GM21737 (cell line): Measurements from ENCODE around the gene BNIP5.

ENCODE experiments used
- ATAC-seq: cut with Tn5 transposase; IDR thresholded peaks from one replicate; pipeline ENCODE4 v1.9.1; 2021; ENCODE audit warnings: mild to moderate bottlenecking, moderate library complexity; ENCODE audit not compliant: unreplicated experiment

BNIP5 gene

DNA sequence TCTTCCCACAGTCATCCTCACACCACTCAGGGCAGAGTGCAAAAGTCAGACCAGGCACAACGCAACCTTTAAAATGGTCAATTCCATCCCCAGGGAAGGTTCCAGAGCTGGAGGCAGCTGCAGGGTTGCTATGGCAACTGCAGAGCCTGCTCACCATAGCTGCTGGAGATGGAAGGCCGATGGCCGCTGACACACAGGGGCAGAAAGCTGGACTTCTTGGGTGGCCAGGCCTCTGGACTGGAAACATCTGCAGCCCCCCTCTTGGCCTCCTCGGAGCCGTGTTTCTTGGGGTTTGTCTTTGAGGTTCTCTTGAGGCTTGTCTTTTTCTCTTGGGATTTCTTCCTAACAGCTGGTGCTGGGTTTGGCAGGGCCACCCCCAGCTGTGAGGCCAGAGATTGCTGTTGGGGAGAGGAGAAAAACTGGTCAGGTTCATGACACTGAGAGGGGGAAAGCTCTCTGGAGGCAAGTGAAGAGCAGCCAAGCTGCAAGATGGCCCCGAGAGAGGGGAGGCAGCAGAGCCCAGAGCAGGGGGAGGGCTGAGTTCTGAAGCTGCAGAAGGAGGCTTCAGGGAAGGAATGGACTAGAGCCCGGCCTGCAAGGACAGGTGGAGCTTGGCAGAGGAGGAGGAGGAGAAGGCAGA is 10.2 kb downstream of the BNIP5 start:
- ATAC-seq: no peak

DNA sequence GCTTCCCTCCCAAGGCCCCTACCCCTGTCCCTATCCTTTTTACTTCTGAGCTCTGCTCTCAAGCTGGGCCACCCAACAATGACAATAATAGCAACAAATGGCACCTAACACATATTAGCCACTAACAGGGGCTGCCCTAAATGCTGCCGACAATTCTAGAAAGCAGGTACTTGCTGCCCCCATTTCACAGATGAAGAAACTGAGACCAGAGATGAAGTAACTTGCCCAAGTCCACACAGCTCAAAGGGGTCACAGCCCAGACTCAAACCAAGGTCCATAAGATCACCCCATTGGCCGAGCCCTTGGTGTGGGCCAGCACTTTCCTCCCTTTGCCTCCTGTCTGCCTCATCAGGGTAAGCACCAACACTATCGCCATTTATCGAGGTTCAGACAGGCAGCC is 12.0 kb downstream of the BNIP5 start:
- ATAC-seq: no peak

DNA sequence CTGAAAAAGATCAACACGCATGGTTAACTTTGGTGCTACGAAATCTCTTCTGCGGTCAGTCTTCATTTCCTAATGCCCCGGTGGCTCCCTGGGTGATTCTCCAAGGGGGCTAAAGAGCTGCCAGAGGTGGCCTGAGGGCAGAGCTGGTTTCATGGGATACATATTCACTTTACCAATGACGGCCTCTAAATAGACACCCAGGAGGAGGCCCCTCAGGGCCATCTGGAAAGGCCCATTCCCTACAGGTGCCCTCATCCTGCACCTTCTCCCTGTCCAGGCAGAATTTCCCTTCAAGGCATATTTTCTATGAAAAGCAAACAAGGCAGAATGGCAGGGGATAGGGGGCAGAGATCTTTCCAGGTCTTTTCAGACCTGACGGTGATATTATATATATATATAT is 12.5 kb downstream of the BNIP5 start:
- ATAC-seq: no peak

DNA sequence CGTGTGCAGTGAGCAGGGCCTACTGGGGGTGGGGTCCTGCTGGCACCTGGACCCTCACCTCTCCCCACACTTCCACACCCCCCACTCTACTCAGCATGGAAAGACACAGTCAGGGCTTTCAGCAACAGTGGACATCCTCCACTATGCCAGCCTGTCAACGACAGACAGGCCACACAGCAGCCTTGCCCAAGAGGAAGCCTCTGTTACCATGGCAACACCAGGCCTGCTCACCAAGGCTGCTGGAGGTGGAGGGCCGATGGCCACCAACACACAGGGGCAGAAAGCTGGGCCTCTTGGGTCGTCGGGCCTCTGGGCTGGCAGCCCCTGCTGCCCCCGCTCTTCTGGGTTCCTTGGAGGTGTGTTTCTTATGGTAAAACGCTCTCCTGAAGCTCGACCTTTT is 13.6 kb downstream of the BNIP5 start:
- no peak for ATAC-seq

- no peak for ATAC-seq
Observed at GRCh38 chr6:36322591-36322990, 14.1 kb downstream of the BNIP5 start.

- no peak for ATAC-seq
Observed at GRCh38 chr6:36320475-36320874, 16.2 kb downstream of the BNIP5 start.

DNA sequence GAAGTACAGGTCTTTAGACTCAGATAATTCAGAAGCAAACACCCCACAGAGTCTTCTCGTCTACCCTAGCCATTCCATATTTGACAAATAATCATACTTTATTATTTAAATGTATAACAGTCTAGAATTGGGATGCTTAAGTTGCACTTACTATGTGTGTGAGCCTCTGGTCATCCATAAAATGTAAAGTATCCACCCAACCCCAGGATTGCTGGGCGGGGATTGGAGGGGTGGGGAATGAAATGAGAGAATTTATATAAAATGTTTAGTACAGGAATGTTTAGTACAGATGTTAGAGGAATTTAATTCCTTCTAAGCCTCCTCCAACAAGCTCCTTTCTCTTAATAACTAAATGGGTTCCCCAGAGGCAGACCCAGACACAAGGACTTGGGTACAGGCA is 16.9 kb downstream of the BNIP5 start:
- ATAC-seq: no peak

DNA sequence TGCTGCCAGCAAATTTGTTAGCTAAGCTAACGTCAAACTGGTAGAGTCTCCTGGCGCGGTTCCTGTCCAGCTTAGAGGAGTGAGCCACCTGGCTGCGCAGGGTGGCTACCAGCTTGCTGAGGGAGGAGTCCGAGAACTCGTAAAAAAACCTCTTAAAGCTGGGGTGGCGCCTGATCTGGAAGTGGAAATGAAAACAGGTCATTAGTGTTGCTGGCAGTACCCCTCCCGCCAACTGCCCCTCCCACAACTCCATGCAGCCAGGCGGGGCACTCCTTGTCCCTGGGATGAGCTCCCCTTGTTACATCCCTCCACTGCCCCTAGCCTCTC is 17.3 kb downstream of the BNIP5 start:
- no peak for ATAC-seq

- ATAC-seq: no peak
Observed at GRCh38 chr6:36318690-36319435, 17.8 kb downstream of the BNIP5 start.

DNA sequence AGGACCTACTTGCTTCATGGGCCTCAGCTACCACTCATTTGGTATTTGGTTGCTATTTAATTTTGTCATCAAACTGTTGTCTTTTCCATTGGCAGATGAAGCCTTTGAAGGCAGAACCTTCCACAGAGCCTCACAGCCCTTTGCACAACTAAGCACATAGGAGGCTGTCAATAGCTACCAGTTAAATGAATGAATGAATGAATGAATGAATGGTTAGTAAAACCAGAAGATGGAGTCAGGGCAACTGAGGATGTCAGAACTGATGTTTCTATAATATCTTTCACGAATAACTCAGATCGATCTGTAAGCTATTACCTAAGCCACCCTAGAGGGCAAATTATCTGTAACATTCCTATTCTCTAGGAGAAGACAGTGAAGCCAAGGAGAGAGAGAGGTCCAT is 19.1 kb downstream of the BNIP5 start:
- ATAC-seq: no peak

GRCh38 chr6:36315921-36316320 is 20.8 kb downstream of the BNIP5 start:
- no peak for ATAC-seq

DNA sequence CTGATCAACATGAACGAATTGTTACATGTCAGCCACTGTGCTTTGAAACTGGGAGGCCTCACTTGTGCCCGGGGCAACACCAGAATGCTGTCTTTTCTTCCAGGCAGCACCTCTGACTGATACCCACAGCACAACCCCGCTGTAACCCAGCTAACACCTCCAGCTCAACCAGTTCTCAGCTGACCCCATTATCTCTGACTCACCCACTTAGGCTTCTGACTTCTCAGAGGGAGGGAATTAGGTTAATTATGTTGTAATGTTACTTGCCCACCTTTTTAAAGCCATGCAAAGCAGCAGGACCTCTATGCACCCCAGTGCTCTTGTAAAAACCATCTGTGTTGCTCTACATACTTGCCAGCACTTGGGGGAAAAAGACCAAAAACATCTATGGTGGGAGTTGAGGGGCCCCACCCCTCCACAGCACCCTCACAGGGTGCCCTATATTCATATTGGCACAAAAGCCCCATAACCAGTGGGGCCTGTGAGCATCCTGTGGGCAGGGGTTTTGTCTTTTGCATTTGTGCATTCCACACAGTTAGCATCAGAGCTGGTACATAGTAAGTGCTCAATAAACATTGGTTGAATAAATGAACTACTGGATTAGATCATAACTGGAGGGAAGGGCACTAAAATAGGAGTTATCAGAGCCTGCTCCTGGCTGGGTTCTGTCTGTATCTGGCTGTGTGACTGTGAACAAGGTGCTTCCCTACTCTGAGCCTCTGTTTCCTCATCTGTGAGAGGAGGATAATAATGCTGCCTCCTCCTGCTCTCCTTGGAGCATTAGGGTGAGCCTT is 22.3 kb downstream of the BNIP5 start:
- ATAC-seq: no peak

DNA sequence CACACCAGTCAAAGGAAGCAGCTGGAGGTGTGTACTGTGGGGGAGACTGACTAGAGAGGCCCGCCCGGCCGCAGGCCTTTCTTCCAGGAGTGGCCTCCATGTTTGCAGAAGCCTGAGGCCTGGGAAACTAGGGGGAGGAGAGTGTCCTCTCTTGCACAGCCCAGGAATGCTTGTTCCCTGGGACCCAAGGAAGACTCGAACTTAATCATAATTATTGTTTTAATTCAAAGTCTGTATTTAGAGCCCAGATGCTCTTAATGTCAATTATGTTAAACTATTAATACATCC is 23.1 kb downstream of the BNIP5 start:
- ATAC-seq: no peak

- no peak for ATAC-seq
Observed at GRCh38 chr6:36312854-36313648, 23.6 kb downstream of the BNIP5 start.

- no peak for ATAC-seq
Observed at GRCh38 chr6:36309900-36310299, 26.8 kb downstream of the BNIP5 start.

- no peak for ATAC-seq
Observed at GRCh38 chr6:36309203-36309602, 27.5 kb downstream of the BNIP5 start.

DNA sequence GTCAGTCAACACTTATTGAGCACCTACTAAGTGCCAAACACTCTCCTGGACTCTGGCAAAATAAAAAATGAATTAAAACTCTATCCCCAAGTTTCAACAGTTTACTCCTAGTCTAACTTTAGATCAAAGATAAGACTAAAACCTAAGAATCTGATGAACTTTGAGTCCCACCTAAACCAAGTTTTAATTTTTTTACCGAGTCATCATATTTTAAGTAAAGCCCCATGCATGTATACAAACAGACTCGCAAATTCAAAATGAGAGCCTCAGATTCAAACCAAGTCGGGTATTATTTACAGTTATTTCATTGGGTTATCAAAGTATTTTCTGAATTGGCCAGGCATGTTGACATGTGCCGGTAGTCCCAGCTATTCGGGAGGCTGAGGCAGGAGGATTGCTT is 28.2 kb downstream of the BNIP5 start:
- ATAC-seq: no peak

DNA sequence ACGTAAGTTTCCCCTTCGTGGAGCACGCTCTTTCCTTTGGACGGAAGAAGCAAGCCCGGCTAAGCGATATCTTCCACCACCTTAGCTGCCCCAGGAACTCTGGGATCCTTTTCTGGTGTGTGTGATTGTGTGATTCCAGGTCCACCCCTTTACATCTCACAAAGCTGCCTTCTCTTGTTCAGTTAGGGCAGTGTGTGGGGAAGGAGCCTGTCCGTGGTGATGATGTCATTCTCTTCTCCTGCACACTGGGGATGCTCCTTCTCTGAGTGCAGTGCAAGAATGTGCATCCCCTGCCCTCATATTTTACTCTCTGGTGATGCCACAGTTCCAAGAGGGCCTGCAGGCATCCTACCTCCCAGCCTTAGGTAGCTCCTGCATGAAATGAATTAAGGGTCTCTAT is 30.3 kb downstream of the BNIP5 start:
- no peak for ATAC-seq

DNA sequence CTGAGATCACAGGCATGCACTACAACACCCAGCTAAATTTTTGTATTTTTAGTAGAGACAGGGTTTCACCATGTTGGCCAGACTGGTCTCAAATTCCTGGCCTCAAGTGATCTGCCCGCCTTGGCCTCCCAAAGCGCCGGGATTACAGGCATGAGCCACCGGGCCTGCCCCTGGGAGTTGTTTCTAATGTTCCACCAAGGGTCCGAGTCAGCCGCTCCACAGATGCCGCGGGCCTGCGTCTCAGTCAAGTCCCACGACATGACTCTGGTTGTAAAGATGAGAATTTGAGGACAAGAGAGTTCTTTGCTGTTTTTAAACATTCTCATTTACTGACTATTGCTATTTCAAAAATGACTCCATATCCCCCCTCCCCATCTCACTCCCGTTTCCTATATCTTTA is 30.8 kb downstream of the BNIP5 start:
- no peak for ATAC-seq

DNA sequence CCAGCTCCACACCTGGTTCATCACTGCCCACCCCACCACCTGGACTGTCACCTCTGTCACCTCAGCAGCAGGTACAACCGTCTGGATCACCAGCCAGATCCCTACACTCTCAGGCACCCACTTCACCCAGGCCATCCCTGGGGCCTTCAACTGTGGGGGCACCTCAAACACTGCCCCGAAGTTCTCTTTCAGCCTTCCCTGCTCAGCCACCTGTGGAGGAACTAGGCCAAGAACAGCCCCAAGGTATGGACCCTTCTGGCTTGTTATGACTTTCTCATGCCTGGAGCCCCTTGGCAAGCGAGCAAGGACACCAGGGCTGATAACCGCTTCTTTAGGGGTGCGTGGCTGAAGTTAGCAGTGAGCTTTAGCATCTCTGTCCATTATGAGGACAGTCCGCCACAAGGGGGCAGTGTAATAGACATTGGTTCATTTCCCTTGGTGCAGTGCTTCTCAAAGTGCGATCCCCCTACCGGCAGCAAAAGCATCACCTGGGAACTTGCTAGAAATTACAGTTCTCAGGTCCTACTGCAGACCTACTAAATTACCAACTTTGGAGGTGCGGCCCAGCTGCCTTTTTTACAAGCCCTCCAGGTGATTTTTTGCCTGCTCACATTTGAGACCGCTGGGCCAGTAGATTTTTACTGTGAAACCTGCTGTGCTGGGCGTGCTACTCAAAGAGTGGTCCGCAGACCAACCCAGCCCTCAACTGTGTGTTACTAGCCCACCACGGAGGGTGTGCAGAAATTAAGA is 34.3 kb downstream of the BNIP5 start:
- ATAC-seq: peak; percentile 69

DNA sequence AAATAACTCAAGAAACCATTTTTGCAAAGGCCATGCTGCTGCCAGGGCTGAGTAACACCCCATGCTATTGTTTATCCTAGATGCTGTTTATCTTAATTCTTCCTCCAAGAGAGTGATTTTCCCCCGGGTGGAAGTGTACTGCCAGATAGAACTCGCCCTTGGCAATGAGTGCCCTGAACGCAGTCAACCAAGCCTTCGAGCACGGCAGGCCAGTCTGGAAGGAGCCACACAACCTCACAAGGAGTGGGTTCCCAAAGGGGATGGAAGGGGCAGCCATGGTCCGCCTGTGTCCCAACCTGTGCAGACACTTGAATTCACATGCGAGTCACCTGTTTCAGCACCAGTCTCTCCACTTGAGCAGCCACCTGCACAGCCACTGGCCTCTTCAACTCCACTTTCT is 34.9 kb downstream of the BNIP5 start:
- no peak for ATAC-seq
